DOHH2 (cell line): Measurements from ENCODE around the gene ZFP62.

ENCODE experiments used
- EZH2phosphoT487 ChIP-seq: fragments of 200-600 bp; sonication (generic); IDR thresholded peaks from 2 replicates; pipeline ENCODE4 v1.6.1; 2017; ENCODE audit warnings: borderline replicate concordance, mild to moderate bottlenecking, antibody characterized with exemption, low read length, moderate library complexity, mixed read lengths
- TF ChIP-seq, protein P1 (sequence below): fragments of 200-600 bp; sonication (generic); IDR thresholded peaks from one replicate; pipeline ENCODE4 v1.5.1; 2014; ENCODE audit warnings: antibody characterized with exemption, mild to moderate bottlenecking, low read depth, low read length; ENCODE audit not compliant: poor library complexity, severe bottlenecking

DNA sequence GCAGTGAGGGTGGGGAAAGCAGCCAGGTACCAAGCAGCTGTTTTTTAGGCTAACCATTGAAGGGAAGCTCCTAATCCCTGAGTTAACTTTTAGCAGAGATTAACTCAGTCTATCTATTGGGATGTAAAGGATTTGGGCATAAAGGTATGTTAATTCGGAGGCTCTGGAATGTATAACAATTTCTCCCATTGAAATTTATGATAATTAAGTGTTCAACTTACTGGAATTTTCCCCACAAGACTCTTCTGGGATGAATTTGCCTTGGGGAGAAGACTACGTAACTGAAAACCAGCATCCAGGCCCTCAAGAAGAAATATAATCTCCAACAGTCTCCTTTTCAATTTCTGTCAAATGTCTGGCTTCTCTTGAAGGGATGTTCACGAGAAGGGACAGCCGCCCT, 23.6 kb downstream of the ZFP62 start:
- TF ChIP-seq, protein P1, sequence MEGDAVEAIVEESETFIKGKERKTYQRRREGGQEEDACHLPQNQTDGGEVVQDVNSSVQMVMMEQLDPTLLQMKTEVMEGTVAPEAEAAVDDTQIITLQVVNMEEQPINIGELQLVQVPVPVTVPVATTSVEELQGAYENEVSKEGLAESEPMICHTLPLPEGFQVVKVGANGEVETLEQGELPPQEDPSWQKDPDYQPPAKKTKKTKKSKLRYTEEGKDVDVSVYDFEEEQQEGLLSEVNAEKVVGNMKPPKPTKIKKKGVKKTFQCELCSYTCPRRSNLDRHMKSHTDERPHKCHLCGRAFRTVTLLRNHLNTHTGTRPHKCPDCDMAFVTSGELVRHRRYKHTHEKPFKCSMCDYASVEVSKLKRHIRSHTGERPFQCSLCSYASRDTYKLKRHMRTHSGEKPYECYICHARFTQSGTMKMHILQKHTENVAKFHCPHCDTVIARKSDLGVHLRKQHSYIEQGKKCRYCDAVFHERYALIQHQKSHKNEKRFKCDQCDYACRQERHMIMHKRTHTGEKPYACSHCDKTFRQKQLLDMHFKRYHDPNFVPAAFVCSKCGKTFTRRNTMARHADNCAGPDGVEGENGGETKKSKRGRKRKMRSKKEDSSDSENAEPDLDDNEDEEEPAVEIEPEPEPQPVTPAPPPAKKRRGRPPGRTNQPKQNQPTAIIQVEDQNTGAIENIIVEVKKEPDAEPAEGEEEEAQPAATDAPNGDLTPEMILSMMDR = no peak
- no peak for TF ChIP-seq EZH2phosphoT487
